ENCODE results near the gene TNPO1. TPM values are rescaled to one million over a fixed set of nuclear protein-coding genes. Genes with fewer than 3 reads are reported as not detected.

TNPO1 gene
- total and polyA plus RNA-seq, 9 of the 15 experiments (the other 6 are each of a cell fraction or from before 2014, with no cell fraction given), result 20.8 to 176 (median 97.9) TPM

- FAIRE-seq (no peak), ATAC-seq (no peak), DNase-seq (ENCODE audit: extremely low read depth in 1 of 4, low spot score in 3 of 4) (no peak)
- 0% methylated on average over 4 of the region's 4 CpGs for WGBS (ENCODE audit: insufficient coverage, low coverage, missing lambda C conversion rate)
- TF ChIP-seq KLF6 (CRISPR knock-in tag; IDR thresholded peaks at IDR 0.05; ENCODE audit: borderline replicate concordance), result no peak
- TF ChIP-seq ZBTB49 (CRISPR knock-in tag; IDR thresholded peaks at IDR 0.05; ENCODE audit: borderline replicate concordance), result no peak
- TF ChIP-seq DPF2 (IDR thresholded peaks at IDR 0.05), result no peak
- TF ChIP-seq FOXK2 (conservative IDR thresholded peaks at IDR 0.05 in 1 of 2, IDR thresholded peaks at IDR 0.05 in 1 of 2; ENCODE audit: low read depth in 2 of 2), result no peak
- TF ChIP-seq SMC3 (conservative IDR thresholded peaks at IDR 0.05; ENCODE audit: insufficient read depth, low read depth, low read length), result no peak
- TF ChIP-seq HOXB6 (CRISPR knock-in tag; IDR thresholded peaks at IDR 0.05; ENCODE audit: borderline replicate concordance), result no peak
- TF ChIP-seq MITF (IDR thresholded peaks at IDR 0.05), result no peak
- Histone ChIP-seq H3K9me1 (ENCODE audit: control insufficient read depth, insufficient read depth, low read length) (no peaks in the 10 kb centered on the region), H4K20me1 (replicated peaks; ENCODE audit: control insufficient read depth, insufficient read depth, low read length) (no peaks in the 10 kb centered on the region), H3K9ac (ENCODE audit: insufficient read depth in 1 of 2, low read depth in 2 of 2, low read length in 2 of 2) (no peak overlapping the region), H3K27me3 (ENCODE audit: control insufficient read depth in 2 of 2, insufficient read depth in 2 of 2, low read length in 2 of 2) (peaks cover 0 to 6% of the 10 kb centered on the region in 2 experiments; a peak in 2 of 5 replicates), H3K4me3 (no peak overlapping the region), H3K4me1 (replicated peaks in 1 of 2; ENCODE audit: control insufficient read depth in 2 of 2, insufficient read depth in 2 of 2, low read length in 2 of 2) (no peaks in the 10 kb centered on the region), H3K4me2 (ENCODE audit: insufficient read depth, low read length) (no peak overlapping the region), H2AFZ (ENCODE audit: low read depth, low read length) (no peak overlapping the region), H3K27ac (ENCODE audit: extremely low read depth, low read depth, low read length) (no peak overlapping the region), H3K36me3 (ENCODE audit: control insufficient read depth, insufficient read depth, low read length) (no peaks in the 10 kb centered on the region), H3K79me2 (ENCODE audit: control insufficient read depth, insufficient read depth, low read length) (no peaks in the 10 kb centered on the region), H3K9me3 (replicated peaks; ENCODE audit: control insufficient read depth, insufficient read depth, low read depth, low read length) (no peaks in the 10 kb centered on the region)
- in situ Hi-C loops (cut with MboI), result no loop called here
- intact Hi-C loops (cut with micrococcal nuclease), result no loop called here
- CTCF ChIA-PET (ENCODE audit: low intra/inter-chr PET ratio), result no interaction called here
- BruUV-seq (replicated peaks), result no TSS peak
- POLR2A ChIA-PET, result no interaction called here
These were observed 29.8 kb upstream of the TNPO1 start for GRCh38 chr5:72786676-72787075.
